GM12878 (cell line): ENCODE measurements around the gene NUP50.

Source experiments
- BACH1 ChIP-seq: fragments of 450-650 bp; IDR thresholded peaks from 2 replicates; pipeline ENCODE4 v1.6.1; 2017; ENCODE audit warnings: mild to moderate bottlenecking, borderline replicate concordance
- CTCF ChIP-seq, 3 experiments: IDR thresholded peaks in 2 of 3; conservative IDR thresholded peaks in 1 of 3; 2 replicates each; pipeline ENCODE4 v1.5.1; 2011; ENCODE audit warnings: low read depth in 3 of 3, low read length in 3 of 3, mild to moderate bottlenecking in 3 of 3, control low read depth in 2 of 3, moderate library complexity in 2 of 3, inconsistent platforms in 1 of 3, mixed read lengths in 1 of 3; ENCODE audit not compliant: control insufficient read depth in 2 of 3, insufficient read depth in 1 of 3; ENCODE audit errors: extremely low read depth in 1 of 3
- EGR1 ChIP-seq, 2 experiments: IDR thresholded peaks; 1 replicate in 1 of 2; 2 replicates in 1 of 2; pipeline ENCODE4 v1.6.1; 2011 to 2012; ENCODE audit warnings: low read depth in 2 of 2, low read length in 2 of 2, borderline replicate concordance in 1 of 2, mild to moderate bottlenecking in 1 of 2, moderate library complexity in 1 of 2
- EP300 ChIP-seq, 2 experiments: fragments of 150-350 bp in 1 of 2; IDR thresholded peaks; 2 replicates each; pipeline ENCODE4 v1.6.1; 2011 to 2012; ENCODE audit warnings: low read depth in 2 of 2, low read length in 2 of 2, borderline replicate concordance in 1 of 2, improper control_type of control experiment in 1 of 2, inconsistent platforms in 1 of 2; ENCODE audit not compliant: control insufficient read depth in 1 of 2
- EZH2 ChIP-seq: IDR thresholded peaks from 2 replicates; pipeline ENCODE4 v1.6.1; 2012; ENCODE audit warnings: low read depth, mild to moderate bottlenecking, control low read depth, inconsistent platforms, low read length, borderline replicate concordance; ENCODE audit not compliant: control insufficient read depth
- GABPA ChIP-seq: IDR thresholded peaks from 2 replicates; pipeline ENCODE4 v1.6.1; 2014; ENCODE audit warnings: antibody characterized with exemption, low read depth, mild to moderate bottlenecking, inconsistent platforms
- NR2F1 ChIP-seq: fragments of 450-650 bp; conservative IDR thresholded peaks from 2 replicates; pipeline ENCODE4 v1.6.1; 2017; ENCODE audit warnings: mild to moderate bottlenecking
- REST ChIP-seq: IDR thresholded peaks from 2 replicates; pipeline ENCODE4 v1.6.1; 2012; ENCODE audit warnings: mild to moderate bottlenecking, low read depth, low read length
- TCF7 ChIP-seq: IDR thresholded peaks from 2 replicates; pipeline ENCODE4 v1.6.1; 2014; ENCODE audit warnings: antibody characterized with exemption, borderline replicate concordance
- ZNF274 ChIP-seq: IDR thresholded peaks from one replicate; pipeline ENCODE4 v1.8.0; 2011; ENCODE audit not compliant: insufficient read length, insufficient read depth
- ZZZ3 ChIP-seq: IDR thresholded peaks from 2 replicates; pipeline ENCODE4 v1.6.1; 2011; ENCODE audit warnings: low read depth; ENCODE audit not compliant: control insufficient read depth, insufficient read length
- TF ChIP-seq, protein P1 (sequence below): IDR thresholded peaks from 2 replicates; pipeline ENCODE4 v1.6.1; 2012; ENCODE audit warnings: low read depth, low read length, improper control_type of control experiment

DNA sequence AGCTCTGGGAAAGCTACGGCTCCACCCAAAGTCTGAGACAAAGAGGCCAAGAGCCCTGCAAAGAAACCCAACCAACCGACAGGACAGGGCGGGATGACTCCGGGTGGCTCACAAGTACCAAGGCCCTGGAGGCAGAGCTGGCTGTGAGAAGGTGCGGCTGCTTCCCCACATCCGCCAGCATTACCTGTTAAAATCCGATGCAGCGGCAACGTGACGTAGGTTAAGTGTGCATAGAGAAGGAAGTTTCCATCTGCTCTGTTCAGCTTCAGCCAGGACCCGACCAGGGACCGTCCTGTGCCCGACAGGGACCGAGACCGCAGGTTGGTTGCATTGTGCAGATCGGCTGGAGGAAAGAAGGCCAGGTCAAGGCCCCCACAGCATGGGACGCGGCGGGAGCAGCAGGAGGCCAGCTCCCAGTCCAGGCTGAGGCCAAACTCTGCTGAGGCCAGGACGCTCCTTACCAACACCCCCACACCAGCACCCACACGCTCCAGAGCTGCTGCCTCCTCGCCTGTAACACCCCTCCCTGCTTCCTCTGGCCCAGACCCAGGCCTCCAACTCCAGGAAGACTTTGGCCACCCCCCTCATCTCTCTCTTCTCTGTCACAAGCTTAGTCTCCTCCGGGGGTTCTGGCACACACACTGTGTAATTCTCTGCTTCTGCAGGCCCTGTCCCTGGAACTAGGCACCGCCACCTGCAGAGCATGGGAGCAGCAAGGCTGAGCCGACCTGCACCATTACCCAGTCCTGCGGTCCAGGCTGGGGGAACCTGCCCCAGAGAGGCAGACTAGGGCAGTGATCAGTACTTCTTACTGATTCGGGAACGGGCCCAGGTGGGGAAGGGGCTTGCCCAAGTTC lies 34.1 kb downstream of the NUP50 start:
- TF ChIP-seq CTCF (IDR thresholded peaks at IDR 0.05 in 2 of 3, conservative IDR thresholded peaks at IDR 0.05 in 1 of 3; ENCODE audit: control insufficient read depth in 2 of 3, extremely low read depth in 1 of 3, insufficient read depth in 1 of 3, low read depth in 3 of 3, low read length in 3 of 3) (no peak), ZZZ3 (no peak), TCF7 (no peak), NR2F1 (no peak), BACH1 (no peak), REST (no peak), ZNF274 (no peak), EP300 (IDR thresholded peaks at IDR 0.05; ENCODE audit: borderline replicate concordance in 1 of 2, control insufficient read depth in 1 of 2, low read depth in 2 of 2, low read length in 2 of 2) (no peak), GABPA (no peak), EZH2 (no peak), EGR1 (IDR thresholded peaks at IDR 0.05; ENCODE audit: borderline replicate concordance in 1 of 2, low read depth in 2 of 2, low read length in 2 of 2) (no peak)
- TF ChIP-seq, protein P1, sequence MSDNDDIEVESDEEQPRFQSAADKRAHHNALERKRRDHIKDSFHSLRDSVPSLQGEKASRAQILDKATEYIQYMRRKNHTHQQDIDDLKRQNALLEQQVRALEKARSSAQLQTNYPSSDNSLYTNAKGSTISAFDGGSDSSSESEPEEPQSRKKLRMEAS: no peak
